A549 (cell line): Measurements from ENCODE around the gene MLYCD.

Experiments used
- CBX8 ChIP-seq: fragments of 200-600 bp; sonication (generic); IDR thresholded peaks from 2 replicates; pipeline ENCODE4 v1.6.1; 2016
- CHD2 ChIP-seq: fragments of 150-350 bp; IDR thresholded peaks from 2 replicates; pipeline ENCODE4 v1.6.1; 2014; ENCODE audit warnings: low read length; ENCODE audit not compliant: partially characterized antibody
- EP300 ChIP-seq, 2 experiments: fragments of >200 bp; sonication (Bioruptor Twin); formaldehyde crosslinking; IDR thresholded peaks; 2 replicates in 1 of 2; 3 replicates in 1 of 2; pipeline ENCODE4 v1.6.1; 2016 to 2017
- ESRRA ChIP-seq: fragments of 150-350 bp; IDR thresholded peaks from 2 replicates; pipeline ENCODE4 v1.6.1; 2014; ENCODE audit warnings: mild to moderate bottlenecking, low read length, borderline replicate concordance
- JUNB ChIP-seq: fragments of >200 bp; sonication (Bioruptor Twin); formaldehyde crosslinking; IDR thresholded peaks from 2 replicates; pipeline ENCODE4 v1.6.1; 2016
- MAFK ChIP-seq: fragments of 450-650 bp; IDR thresholded peaks from 2 replicates; pipeline ENCODE4 v1.6.1; 2014; ENCODE audit not compliant: partially characterized antibody
- MYC ChIP-seq: IDR thresholded peaks from 2 replicates; pipeline ENCODE4 v1.6.1; 2012; ENCODE audit warnings: mild to moderate bottlenecking, inconsistent platforms, low read length, improper control_type of control experiment, borderline replicate concordance
- POLR2A ChIP-seq: IDR thresholded peaks from 2 replicates; pipeline ENCODE4 v1.6.1; 2012; ENCODE audit warnings: mild to moderate bottlenecking, low read length
- RAD21 ChIP-seq, 2 experiments: fragments of >200 bp in 1 of 2; sonication (Bioruptor Twin) in 1 of 2; formaldehyde crosslinking in 1 of 2; IDR thresholded peaks in 1 of 2; conservative IDR thresholded peaks in 1 of 2; 2 replicates in 1 of 2; 3 replicates in 1 of 2; pipeline ENCODE4 v1.6.1; 2012 to 2018; ENCODE audit warnings: inconsistent platforms in 1 of 2
- SMC3 ChIP-seq: fragments of >200 bp; sonication (Bioruptor Twin); formaldehyde crosslinking; IDR thresholded peaks from 3 replicates; pipeline ENCODE4 v1.6.1; 2018; ENCODE audit warnings: inconsistent platforms
- TF ChIP-seq, protein P1 (sequence below): fragments of >200 bp; sonication (Bioruptor Twin); formaldehyde crosslinking; IDR thresholded peaks from 3 replicates; pipeline ENCODE4 v1.5.1; 2016
- TF ChIP-seq, protein P2 (sequence below): fragments of 450-650 bp; IDR thresholded peaks from 2 replicates; pipeline ENCODE4 v1.6.1; 2014; ENCODE audit warnings: antibody characterized with exemption
- TF ChIP-seq, protein P3 (sequence below): IDR thresholded peaks from 2 replicates; pipeline ENCODE4 v1.6.1; 2012
- TF ChIP-seq, protein P4 (sequence below): fragments of 250-450 bp; sonication (Bioruptor Pico); IDR thresholded peaks from 2 replicates; pipeline ENCODE4 v1.5.0; 2020; ENCODE audit warnings: low read depth, mild to moderate bottlenecking, moderate library complexity

- TF ChIP-seq CBX8 (no peak), RAD21 (conservative IDR thresholded peaks at IDR 0.05 in 1 of 2, IDR thresholded peaks at IDR 0.05 in 1 of 2) (no peak), POLR2A (no peak), MYC (no peak), JUNB (no peak), MAFK (no peak), EP300 (IDR thresholded peaks at IDR 0.05) (no peak), ESRRA (no peak), CHD2 (no peak), SMC3 (no peak)
- TF ChIP-seq, protein P1, sequence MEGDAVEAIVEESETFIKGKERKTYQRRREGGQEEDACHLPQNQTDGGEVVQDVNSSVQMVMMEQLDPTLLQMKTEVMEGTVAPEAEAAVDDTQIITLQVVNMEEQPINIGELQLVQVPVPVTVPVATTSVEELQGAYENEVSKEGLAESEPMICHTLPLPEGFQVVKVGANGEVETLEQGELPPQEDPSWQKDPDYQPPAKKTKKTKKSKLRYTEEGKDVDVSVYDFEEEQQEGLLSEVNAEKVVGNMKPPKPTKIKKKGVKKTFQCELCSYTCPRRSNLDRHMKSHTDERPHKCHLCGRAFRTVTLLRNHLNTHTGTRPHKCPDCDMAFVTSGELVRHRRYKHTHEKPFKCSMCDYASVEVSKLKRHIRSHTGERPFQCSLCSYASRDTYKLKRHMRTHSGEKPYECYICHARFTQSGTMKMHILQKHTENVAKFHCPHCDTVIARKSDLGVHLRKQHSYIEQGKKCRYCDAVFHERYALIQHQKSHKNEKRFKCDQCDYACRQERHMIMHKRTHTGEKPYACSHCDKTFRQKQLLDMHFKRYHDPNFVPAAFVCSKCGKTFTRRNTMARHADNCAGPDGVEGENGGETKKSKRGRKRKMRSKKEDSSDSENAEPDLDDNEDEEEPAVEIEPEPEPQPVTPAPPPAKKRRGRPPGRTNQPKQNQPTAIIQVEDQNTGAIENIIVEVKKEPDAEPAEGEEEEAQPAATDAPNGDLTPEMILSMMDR = no peak
- TF ChIP-seq, protein P2, sequence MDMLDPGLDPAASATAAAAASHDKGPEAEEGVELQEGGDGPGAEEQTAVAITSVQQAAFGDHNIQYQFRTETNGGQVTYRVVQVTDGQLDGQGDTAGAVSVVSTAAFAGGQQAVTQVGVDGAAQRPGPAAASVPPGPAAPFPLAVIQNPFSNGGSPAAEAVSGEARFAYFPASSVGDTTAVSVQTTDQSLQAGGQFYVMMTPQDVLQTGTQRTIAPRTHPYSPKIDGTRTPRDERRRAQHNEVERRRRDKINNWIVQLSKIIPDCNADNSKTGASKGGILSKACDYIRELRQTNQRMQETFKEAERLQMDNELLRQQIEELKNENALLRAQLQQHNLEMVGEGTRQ = no peak
- TF ChIP-seq, protein P3, sequence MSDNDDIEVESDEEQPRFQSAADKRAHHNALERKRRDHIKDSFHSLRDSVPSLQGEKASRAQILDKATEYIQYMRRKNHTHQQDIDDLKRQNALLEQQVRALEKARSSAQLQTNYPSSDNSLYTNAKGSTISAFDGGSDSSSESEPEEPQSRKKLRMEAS = no peak
- TF ChIP-seq, protein P4, sequence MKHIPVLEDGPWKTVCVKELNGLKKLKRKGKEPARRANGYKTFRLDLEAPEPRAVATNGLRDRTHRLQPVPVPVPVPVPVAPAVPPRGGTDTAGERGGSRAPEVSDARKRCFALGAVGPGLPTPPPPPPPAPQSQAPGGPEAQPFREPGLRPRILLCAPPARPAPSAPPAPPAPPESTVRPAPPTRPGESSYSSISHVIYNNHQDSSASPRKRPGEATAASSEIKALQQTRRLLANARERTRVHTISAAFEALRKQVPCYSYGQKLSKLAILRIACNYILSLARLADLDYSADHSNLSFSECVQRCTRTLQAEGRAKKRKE (CRISPR knock-in tag) = no peak
Observed at GRCh38 chr16:83972256-83973008, 73.5 kb downstream of the MLYCD start.
